Naive B cell (primary cell): ENCODE data around the gene HSPB1. TPM values are rescaled to one million over a fixed set of nuclear protein-coding genes. Genes with fewer than 3 reads are reported as not detected.
"Not testable (repeated sequence)": the region's sequence is repeated elsewhere in the genome, so short reads cannot be mapped to it uniquely, and the experiment has no call there.

Source experiments
- ATAC-seq, 2 donors: fragments of 150-1000 bp; cut with Tn5 transposase; 2 replicates each; pipeline ENCODE4 v1.10.0; 2021; ENCODE audit warnings: low read depth in 2 of 2, mild to moderate bottlenecking in 2 of 2, moderate library complexity in 2 of 2
- DNase-seq: peaks from one replicate; pipeline ENCODE4 v3.0.0; 2022
- H3K27ac Mint-ChIP-seq, 6 donors: one replicate each; pipeline ENCODE4 v1.8.0; 2020 to 2022; ENCODE audit warnings: mild to moderate bottlenecking in 6 of 6, mixed read lengths in 6 of 6, moderate library complexity in 5 of 6, inconsistent platforms in 2 of 6
- H3K27me3 Mint-ChIP-seq, 3 donors: one replicate each; pipeline ENCODE4 v1.8.0; 2021 to 2022; ENCODE audit warnings: mixed read lengths in 3 of 3, mild to moderate bottlenecking in 1 of 3
- H3K36me3 Mint-ChIP-seq, 2 donors: one replicate each; pipeline ENCODE4 v1.8.0; 2020 to 2022; ENCODE audit warnings: mixed read lengths in 2 of 2, inconsistent platforms in 1 of 2, mild to moderate bottlenecking in 1 of 2
- H3K4me1 Mint-ChIP-seq, 3 donors: one replicate each; pipeline ENCODE4 v1.8.0; 2020 to 2022; ENCODE audit warnings: mixed read lengths in 3 of 3, inconsistent platforms in 1 of 3, mild to moderate bottlenecking in 1 of 3, moderate library complexity in 1 of 3
- H3K4me3 Mint-ChIP-seq, 8 donors: one replicate each; pipeline ENCODE4 v1.8.0; 2020 to 2022; ENCODE audit warnings: mild to moderate bottlenecking in 8 of 8, mixed read lengths in 8 of 8, moderate library complexity in 8 of 8, inconsistent platforms in 2 of 8
- H3K9me3 Mint-ChIP-seq, 7 donors: one replicate each; pipeline ENCODE4 v1.8.0; 2020 to 2022; ENCODE audit warnings: mixed read lengths in 7 of 7, mild to moderate bottlenecking in 5 of 7, inconsistent platforms in 2 of 7, moderate library complexity in 1 of 7
- polyA plus RNA-seq, 6 donors: library from polyadenylated mRNA; unstranded; fragments of 300-500 nt; fragmentation: Illumina TruSeq; gene quantifications; one replicate each; pipeline ENCODE4 v1.2.3, GENCODE V29; 2021; ENCODE audit warnings: low read depth in 6 of 6

The HSPB1 gene
- polyA plus RNA-seq, 6 donors from 2014 or later: 24.3 to 55.2 (median 45.3) TPM

GRCh38 chr7:76283254-76284159 lies 19.0 kb upstream of the HSPB1 start:
- Mint-ChIP-seq H3K36me3 (peaks cover 0 to 9% of the 10 kb centered on the region in 2 donors), H3K4me1 (peaks cover 17 to 20% (median 18%) of the 10 kb centered on the region in 3 donors), H3K9me3 (peaks cover 0 to 2% (median 0%) of the 10 kb centered on the region in 7 donors), H3K27me3 (peaks cover 25 to 75% (median 71%) of the 10 kb centered on the region in 3 donors), H3K4me3 (peak overlapping the region; percentile 59 to 80 (median 68)), H3K27ac (no peak overlapping the region)
- ATAC-seq (no peak), DNase-seq (no peak)

GRCh38 chr7:76285604-76286374 lies 16.7 kb upstream of the HSPB1 start:
- DNase-seq (no peak), ATAC-seq (no peak)
- Mint-ChIP-seq H3K27ac (no peak overlapping the region), H3K36me3 (peaks cover 0 to 7% of the 10 kb centered on the region in 2 donors), H3K4me1 (peaks cover 13 to 18% (median 17%) of the 10 kb centered on the region in 3 donors), H3K4me3 (no peak overlapping the region), H3K9me3 (peaks cover 0 to 2% (median 0%) of the 10 kb centered on the region in 7 donors), H3K27me3 (peaks cover 21 to 60% (median 50%) of the 10 kb centered on the region in 3 donors)

- Mint-ChIP-seq H3K27ac (no peak overlapping the region), H3K9me3 (peaks cover 0 to 2% (median 0%) of the 10 kb centered on the region in 7 donors), H3K27me3 (peaks cover 21 to 59% (median 46%) of the 10 kb centered on the region in 3 donors), H3K36me3 (no peaks in the 10 kb centered on the region), H3K4me1 (peaks cover 10 to 18% (median 14%) of the 10 kb centered on the region in 3 donors), H3K4me3 (no peak overlapping the region)
- DNase-seq: no peak
- no peak for ATAC-seq
Measured at GRCh38 chr7:76286842-76287403, 15.6 kb upstream of the HSPB1 start.

GRCh38 chr7:76290847-76291350 lies 11.6 kb upstream of the HSPB1 start:
- ATAC-seq, H3K4me3 Mint-ChIP-seq, H3K27ac Mint-ChIP-seq, H3K36me3 Mint-ChIP-seq, H3K9me3 Mint-ChIP-seq, DNase-seq: not testable (repeated sequence)
- Mint-ChIP-seq H3K4me1 (peaks cover 7 to 13% (median 9%) of the 10 kb centered on the region in 3 donors), H3K27me3 (peaks cover 8 to 45% (median 21%) of the 10 kb centered on the region in 3 donors)

GRCh38 chr7:76291351-76292212 lies 10.9 kb upstream of the HSPB1 start:
- peak; percentile 69 for DNase-seq
- no peaks in the 10 kb centered on the region for H3K36me3 Mint-ChIP-seq
- peaks cover 8 to 38% (median 15%) of the 10 kb centered on the region in 3 donors for H3K27me3 Mint-ChIP-seq
- peaks cover 7 to 13% (median 9%) of the 10 kb centered on the region in 3 donors for H3K4me1 Mint-ChIP-seq
- peak overlapping the region in 2 of 8 donors; percentile 26 to 42 for H3K4me3 Mint-ChIP-seq
- no peaks in the 10 kb centered on the region for H3K9me3 Mint-ChIP-seq
- H3K27ac Mint-ChIP-seq: peak overlapping the region in 2 of 6 donors; percentile 58 to 97
- peak; percentile 79 to 85 for ATAC-seq

GRCh38 chr7:76292213-76292573 lies 10.3 kb upstream of the HSPB1 start:
- H3K27me3 Mint-ChIP-seq: peaks cover 8 to 37% (median 15%) of the 10 kb centered on the region in 3 donors
- no peak for ATAC-seq
- DNase-seq: no peak
- no peaks in the 10 kb centered on the region for H3K36me3 Mint-ChIP-seq
- no peak overlapping the region for H3K27ac Mint-ChIP-seq
- no peaks in the 10 kb centered on the region for H3K9me3 Mint-ChIP-seq
- no peak overlapping the region for H3K4me3 Mint-ChIP-seq
- peaks cover 7 to 13% (median 9%) of the 10 kb centered on the region in 3 donors for H3K4me1 Mint-ChIP-seq

GRCh38 chr7:76292911-76293310 lies 9.6 kb upstream of the HSPB1 start:
- H3K4me3 Mint-ChIP-seq, H3K27ac Mint-ChIP-seq, ATAC-seq, H3K36me3 Mint-ChIP-seq, DNase-seq, H3K9me3 Mint-ChIP-seq: not testable (repeated sequence)
- Mint-ChIP-seq H3K27me3 (peaks cover 8 to 35% (median 15%) of the 10 kb centered on the region in 3 donors), H3K4me1 (peaks cover 7 to 13% (median 9%) of the 10 kb centered on the region in 3 donors)

- peaks cover 8 to 33% (median 15%) of the 10 kb centered on the region in 3 donors for H3K27me3 Mint-ChIP-seq
- DNase-seq (no peak), ATAC-seq (no peak)
- H3K27ac Mint-ChIP-seq: no peak overlapping the region
- H3K4me1 Mint-ChIP-seq: peaks cover 7 to 13% (median 9%) of the 10 kb centered on the region in 3 donors
- no peaks in the 10 kb centered on the region for H3K36me3 Mint-ChIP-seq
- peak overlapping the region in 2 of 8 donors; percentile 26 to 41 for H3K4me3 Mint-ChIP-seq
- H3K9me3 Mint-ChIP-seq: no peaks in the 10 kb centered on the region
Measured at GRCh38 chr7:76293407-76293901, 9.0 kb upstream of the HSPB1 start.

- Mint-ChIP-seq H3K36me3 (no peaks in the 10 kb centered on the region), H3K4me1 (peaks cover 7 to 13% (median 9%) of the 10 kb centered on the region in 3 donors), H3K27me3 (peaks cover 4 to 33% (median 15%) of the 10 kb centered on the region in 3 donors), H3K4me3 (peak overlapping the region in 1 of 8 donors; percentile 55), H3K9me3 (no peaks in the 10 kb centered on the region), H3K27ac (peak overlapping the region in 1 of 6 donors; percentile 76)
- peak; percentile 9 for DNase-seq
- ATAC-seq: peak; percentile 55 to 66
Measured at GRCh38 chr7:76294344-76295024, 8.0 kb upstream of the HSPB1 start.

- H3K4me1 Mint-ChIP-seq: peaks cover 2 to 12% (median 4%) of the 10 kb centered on the region in 3 donors
- no peak overlapping the region for H3K27ac Mint-ChIP-seq
- H3K27me3 Mint-ChIP-seq: peaks cover 0 to 19% (median 8%) of the 10 kb centered on the region in 3 donors
- ATAC-seq (no peak), DNase-seq (no peak)
- H3K4me3 Mint-ChIP-seq: peak overlapping the region in 1 of 8 donors; percentile 42
- H3K36me3 Mint-ChIP-seq: no peaks in the 10 kb centered on the region
- no peaks in the 10 kb centered on the region for H3K9me3 Mint-ChIP-seq
Measured at GRCh38 chr7:76296743-76297740, 5.4 kb upstream of the HSPB1 start.
